HEK293 (cell line): ENCODE data around the gene SLC29A3.
A peak's percentile ranks its signal among the peaks of the same experiment; 100 is the strongest.

Experiments
- CTCF ChIP-seq: fragments of 450-650 bp; formaldehyde crosslinking; IDR thresholded peaks from 2 replicates; pipeline ENCODE4 v1.5.1; 2016; ENCODE audit warnings: missing biosample characterization, missing genetic modification characterization
- ZNF324 ChIP-seq: fragments of 450-650 bp; formaldehyde crosslinking; IDR thresholded peaks from 2 replicates; pipeline ENCODE4 v1.5.1; 2016; ENCODE audit warnings: missing biosample characterization, missing genetic modification characterization
- ZNF629 ChIP-seq: fragments of 450-650 bp; formaldehyde crosslinking; IDR thresholded peaks from 2 replicates; pipeline ENCODE4 v1.5.1; 2017; ENCODE audit warnings: missing biosample characterization, missing genetic modification characterization
- ZNF747 ChIP-seq: fragments of 450-650 bp; formaldehyde crosslinking; IDR thresholded peaks from 2 replicates; pipeline ENCODE4 v1.5.1; 2016; ENCODE audit warnings: missing biosample characterization, missing genetic modification characterization
- ZSCAN30 ChIP-seq: fragments of 450-650 bp; IDR thresholded peaks from 2 replicates; pipeline ENCODE4 v1.5.1; 2018; ENCODE audit warnings: missing biosample characterization, mild to moderate bottlenecking, missing genetic modification characterization, moderate library complexity

- TF ChIP-seq ZNF324 (tag by site-specific recombination) (peak; percentile 59; the same call in 1 of the 2 replicates), ZSCAN30 (tag by site-specific recombination) (no peak), ZNF629 (peak; percentile 50; the same call in 1 of the 2 replicates), CTCF (tag by site-specific recombination) (peak; percentile 34; the same call in 1 of the 2 replicates), ZNF747 (tag by site-specific recombination) (no peak)
These were observed 49.5 kb upstream of the SLC29A3 start for GRCh38 chr10:71269301-71270288.
